GM19452 (cell line): ENCODE measurements around the gene AMBP.

ENCODE experiments used
- ATAC-seq: cut with Tn5 transposase; IDR thresholded peaks from one replicate; pipeline ENCODE4 v1.9.1; 2021; ENCODE audit not compliant: unreplicated experiment

The AMBP gene

GRCh38 chr9:114076237-114077161, 1.6 kb downstream of the AMBP start:
- ATAC-seq = no peak

GRCh38 chr9:114075602-114076001, 2.5 kb downstream of the AMBP start:
- no peak for ATAC-seq

GRCh38 chr9:114072184-114073140, 5.6 kb downstream of the AMBP start:
- ATAC-seq = no peak

GRCh38 chr9:114071197-114071795, 6.8 kb downstream of the AMBP start:
- ATAC-seq = no peak

GRCh38 chr9:114070188-114071103, 7.7 kb downstream of the AMBP start:
- ATAC-seq = no peak

- ATAC-seq = no peak
These were observed 8.5 kb downstream of the AMBP start for GRCh38 chr9:114069476-114070187.

- no peak for ATAC-seq
These were observed 12.8 kb downstream of the AMBP start for GRCh38 chr9:114065304-114065703.

- ATAC-seq = no peak
These were observed 16.1 kb downstream of the AMBP start for GRCh38 chr9:114061830-114062474.

- no peak for ATAC-seq
These were observed 16.8 kb downstream of the AMBP start for GRCh38 chr9:114061292-114061691.

- ATAC-seq = no peak
These were observed 17.4 kb downstream of the AMBP start for GRCh38 chr9:114060711-114061110.

GRCh38 chr9:114060070-114060469, 18.0 kb downstream of the AMBP start:
- no peak for ATAC-seq

- ATAC-seq = no peak
These were observed 18.9 kb downstream of the AMBP start for GRCh38 chr9:114059047-114059803.

GRCh38 chr9:114058688-114059046, 19.4 kb downstream of the AMBP start:
- ATAC-seq = no peak

GRCh38 chr9:114057161-114057885, 20.8 kb downstream of the AMBP start:
- ATAC-seq = no peak

GRCh38 chr9:114056527-114056926, 21.6 kb downstream of the AMBP start:
- no peak for ATAC-seq

GRCh38 chr9:114055894-114056293, 22.2 kb downstream of the AMBP start:
- ATAC-seq = no peak

- ATAC-seq = no peak
These were observed 23.0 kb downstream of the AMBP start for GRCh38 chr9:114055061-114055460.

- no peak for ATAC-seq
These were observed 23.9 kb downstream of the AMBP start for GRCh38 chr9:114054191-114054690.
